GM12878 (cell line): Measurements from ENCODE around the gene FRMD8.

ENCODE experiments used
- ATF3 ChIP-seq: IDR thresholded peaks from 2 replicates; pipeline ENCODE4 v1.6.1; 2011; ENCODE audit warnings: low read depth, mild to moderate bottlenecking, low read length, moderate library complexity, borderline replicate concordance; ENCODE audit errors: extremely low read depth
- CHD2 ChIP-seq: IDR thresholded peaks from 2 replicates; pipeline ENCODE4 v1.6.1; 2011; ENCODE audit warnings: low read depth, low read length, improper control_type of control experiment, borderline replicate concordance
- CTCF ChIP-seq, 3 experiments: IDR thresholded peaks in 2 of 3; conservative IDR thresholded peaks in 1 of 3; 2 replicates each; pipeline ENCODE4 v1.5.1; 2011; ENCODE audit warnings: low read depth in 3 of 3, low read length in 3 of 3, mild to moderate bottlenecking in 3 of 3, control low read depth in 2 of 3, moderate library complexity in 2 of 3, inconsistent platforms in 1 of 3, mixed read lengths in 1 of 3; ENCODE audit not compliant: control insufficient read depth in 2 of 3, insufficient read depth in 1 of 3; ENCODE audit errors: extremely low read depth in 1 of 3
- DPF2 ChIP-seq: fragments of 450-650 bp; IDR thresholded peaks from 2 replicates; pipeline ENCODE4 v1.6.1; 2017; ENCODE audit warnings: mild to moderate bottlenecking
- EZH2 ChIP-seq: IDR thresholded peaks from 2 replicates; pipeline ENCODE4 v1.6.1; 2012; ENCODE audit warnings: low read depth, mild to moderate bottlenecking, control low read depth, inconsistent platforms, low read length, borderline replicate concordance; ENCODE audit not compliant: control insufficient read depth
- MAX ChIP-seq: IDR thresholded peaks from 2 replicates; pipeline ENCODE4 v1.6.1; 2012; ENCODE audit warnings: low read depth, low read length, improper control_type of control experiment
- TAF1 ChIP-seq: IDR thresholded peaks from 2 replicates; pipeline ENCODE4 v1.6.1; 2011; ENCODE audit warnings: mild to moderate bottlenecking, low read depth, low read length, borderline replicate concordance
- YY1 ChIP-seq: IDR thresholded peaks from 2 replicates; pipeline ENCODE4 v1.6.1; 2011; ENCODE audit warnings: low read depth, mild to moderate bottlenecking, low read length
- ZBTB40 ChIP-seq: fragments of 450-650 bp; IDR thresholded peaks from 2 replicates; pipeline ENCODE4 v1.6.1; 2016; ENCODE audit warnings: mild to moderate bottlenecking, moderate library complexity, borderline replicate concordance

GRCh38 chr11:65433657-65434056 is 47.2 kb downstream of the FRMD8 start:
- TF ChIP-seq YY1 (no peak), CHD2 (no peak), ZBTB40 (no peak), CTCF (IDR thresholded peaks at IDR 0.05 in 2 of 3, conservative IDR thresholded peaks at IDR 0.05 in 1 of 3; ENCODE audit: control insufficient read depth in 2 of 3, extremely low read depth in 1 of 3, insufficient read depth in 1 of 3, low read depth in 3 of 3, low read length in 3 of 3) (no peak), TAF1 (no peak), EZH2 (no peak), ATF3 (no peak), MAX (no peak), DPF2 (no peak)
